ENCODE results near the gene SLC22A4.
A peak's percentile ranks its signal among the peaks of the same experiment; 100 is the strongest.

Gene SLC22A4

DNA sequence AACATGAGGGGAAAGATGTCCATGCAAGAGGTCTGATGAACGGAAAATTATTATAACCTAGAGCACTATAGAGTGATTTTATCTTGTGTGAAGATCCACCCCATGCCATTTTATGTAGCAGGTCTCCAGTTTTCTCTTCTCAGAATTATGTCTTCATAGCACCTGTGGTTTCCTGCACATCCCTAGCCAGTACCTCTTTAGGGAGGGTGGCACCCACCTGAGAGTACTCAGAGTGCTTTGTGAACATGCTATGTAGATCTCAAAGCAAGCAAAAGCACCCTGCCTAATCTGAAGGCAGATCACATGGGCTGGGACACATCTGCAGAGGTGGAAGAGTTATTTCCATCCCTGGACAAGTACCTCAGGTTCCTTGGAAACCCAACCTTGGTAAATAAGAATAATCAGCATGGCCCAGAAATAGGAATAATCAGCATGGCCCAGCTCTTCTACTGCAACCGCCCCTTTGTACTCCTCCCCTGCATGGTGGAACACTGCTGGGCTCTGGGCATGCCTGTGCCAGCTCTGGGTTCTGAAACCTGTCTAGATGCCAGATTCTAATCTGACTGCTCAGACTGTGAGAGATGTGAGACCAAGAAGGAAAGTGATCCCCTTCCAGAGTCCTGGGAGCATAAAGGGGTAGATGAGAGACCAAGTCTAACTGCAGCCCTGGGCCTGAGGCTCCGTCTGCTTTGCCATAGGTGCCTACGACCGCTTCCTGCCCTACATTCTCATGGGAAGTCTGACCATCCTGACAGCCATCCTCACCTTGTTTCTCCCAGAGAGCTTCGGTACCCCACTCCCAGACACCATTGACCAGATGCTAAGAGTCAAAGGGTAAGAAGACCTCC is 99.0 kb downstream of the SLC22A4 start:
- H3K36me3 Mint-ChIP-seq: peaks cover 43% of the 10 kb centered on the region
- no peak for DNase-seq
- H3K4me1 Mint-ChIP-seq: peaks cover 91% of the 10 kb centered on the region
- H3K27me3 Mint-ChIP-seq: no peaks in the 10 kb centered on the region
- H3K27ac Mint-ChIP-seq: peak overlapping the region; percentile 71
- CTCF ChIA-PET: interaction anchor here (0.7 to 17.6 kb wide), 3 partner anchors 13 to 427 kb away, joined by 3 to 458 read pairs (median 3); no protein-coding TSS in a partner anchor
- no peak overlapping the region for H3K4me3 Mint-ChIP-seq
- H3K9me3 Mint-ChIP-seq: no peaks in the 10 kb centered on the region
